GM23338 (cell line): ENCODE results near the gene TMEM179. TPM values are rescaled to one million over a fixed set of nuclear protein-coding genes. Genes with fewer than 3 reads are reported as not detected.

Source experiments
- ATAC-seq: fragments of 200-7000 bp; cut with Tn5 transposase; 3 replicates; pipeline ENCODE4 v1.9.1; 2020
- DNase-seq: peaks from one replicate; pipeline ENCODE4 v3.0.0-alpha.2; 2015; ENCODE audit warnings: low spot score
- H2AFZ ChIP-seq: fragments of 200-600 bp; sonication (generic); 2 replicates; pipeline ENCODE4 v1.8.0; 2016; ENCODE audit warnings: antibody characterized with exemption, mild to moderate bottlenecking, moderate library complexity
- H3F3A ChIP-seq: fragments of 200-600 bp; sonication (generic); replicated peaks from 2 replicates; pipeline ENCODE4 v1.8.0; 2017; ENCODE audit warnings: antibody characterized with exemption, mixed run types, low read depth
- H3K27ac ChIP-seq: fragments of 200-600 bp; sonication (generic); 2 replicates; pipeline ENCODE4 v1.6.1; 2016; ENCODE audit warnings: low read depth
- H3K27me3 ChIP-seq: fragments of 200-600 bp; sonication (generic); 2 replicates; pipeline ENCODE4 v1.8.0; 2016; ENCODE audit warnings: mild to moderate bottlenecking, mixed run types, moderate library complexity; ENCODE audit not compliant: insufficient read depth
- H3K36me3 ChIP-seq: fragments of 200-600 bp; sonication (generic); 2 replicates; pipeline ENCODE4 v1.8.0; 2016; ENCODE audit warnings: mild to moderate bottlenecking; ENCODE audit not compliant: insufficient read depth
- H3K4me1 ChIP-seq: fragments of 200-600 bp; sonication (generic); 2 replicates; pipeline ENCODE4 v1.8.0; 2016; ENCODE audit warnings: mild to moderate bottlenecking, moderate library complexity; ENCODE audit not compliant: insufficient read depth
- H3K4me2 ChIP-seq: fragments of 200-600 bp; sonication (generic); 2 replicates; pipeline ENCODE4 v1.7.1; 2017; ENCODE audit warnings: mixed run types
- H3K4me3 ChIP-seq: fragments of 200-600 bp; sonication (generic); 2 replicates; pipeline ENCODE4 v1.6.1; 2016; ENCODE audit warnings: mixed run types
- H3K79me2 ChIP-seq: fragments of 200-600 bp; sonication (generic); replicated peaks from 2 replicates; pipeline ENCODE4 v1.8.0; 2017; ENCODE audit warnings: mild to moderate bottlenecking; ENCODE audit not compliant: insufficient read depth
- H3K9me2 ChIP-seq: fragments of 200-600 bp; sonication (generic); 2 replicates; pipeline ENCODE4 v1.8.0; 2017; ENCODE audit not compliant: insufficient read depth
- H4K20me1 ChIP-seq: fragments of 200-600 bp; sonication (generic); replicated peaks from 2 replicates; pipeline ENCODE4 v1.8.0; 2017; ENCODE audit warnings: mild to moderate bottlenecking; ENCODE audit not compliant: insufficient read depth
- H3K27ac Mint-ChIP-seq: 2 replicates; pipeline ENCODE4 v1.8.0; 2020; ENCODE audit warnings: inconsistent platforms, mild to moderate bottlenecking, moderate library complexity, mixed read lengths
- H3K27me3 Mint-ChIP-seq: 3 replicates; pipeline ENCODE4 v1.8.0; 2022; ENCODE audit warnings: low read depth, mild to moderate bottlenecking, moderate library complexity, mixed read lengths, inconsistent platforms; ENCODE audit not compliant: insufficient read depth, poor library complexity
- H3K36me3 Mint-ChIP-seq: 3 replicates; pipeline ENCODE4 v1.8.0; 2021; ENCODE audit warnings: low read depth, mild to moderate bottlenecking, inconsistent platforms, moderate library complexity, mixed read lengths
- H3K4me1 Mint-ChIP-seq: 3 replicates; pipeline ENCODE4 v1.8.0; 2020; ENCODE audit warnings: mild to moderate bottlenecking, inconsistent platforms, mixed read lengths
- H3K4me3 Mint-ChIP-seq: 3 replicates; pipeline ENCODE4 v1.8.0; 2021; ENCODE audit warnings: moderate library complexity, mild to moderate bottlenecking, inconsistent platforms, mixed read lengths
- H3K9me3 Mint-ChIP-seq: 3 replicates; pipeline ENCODE4 v1.8.0; 2020; ENCODE audit warnings: moderate library complexity, mild to moderate bottlenecking, inconsistent platforms, mixed read lengths
- CREB1 ChIP-seq: fragments of 250-450 bp; sonication (Bioruptor Pico); IDR thresholded peaks from 2 replicates; pipeline ENCODE4 v1.5.0; 2020; ENCODE audit warnings: low read depth, mild to moderate bottlenecking, moderate library complexity
- EZH2 ChIP-seq: fragments of 200-600 bp; sonication (generic); IDR thresholded peaks from one replicate; pipeline ENCODE4 v1.8.0; 2017; ENCODE audit warnings: antibody characterized with exemption, mild to moderate bottlenecking, low read depth; ENCODE audit not compliant: unreplicated experiment
- EZH2phosphoT487 ChIP-seq: fragments of 200-600 bp; sonication (generic); IDR thresholded peaks from one replicate; pipeline ENCODE4 v1.8.1; 2018; ENCODE audit warnings: antibody characterized with exemption; ENCODE audit not compliant: unreplicated experiment
- JUNB ChIP-seq: IDR thresholded peaks from one replicate; pipeline ENCODE4 v1.6.1; 2016; ENCODE audit warnings: antibody characterized with exemption; ENCODE audit not compliant: unreplicated experiment
- NANOG ChIP-seq: IDR thresholded peaks from 2 replicates; pipeline ENCODE4 v1.6.1; 2016; ENCODE audit warnings: antibody characterized with exemption, borderline replicate concordance
- POLR2AphosphoS5 ChIP-seq: IDR thresholded peaks from 2 replicates; pipeline ENCODE4 v1.6.1; 2016; ENCODE audit warnings: antibody characterized with exemption, low read depth
- STAT1 ChIP-seq: IDR thresholded peaks from one replicate; pipeline ENCODE4 v1.6.1; 2016; ENCODE audit warnings: antibody characterized with exemption; ENCODE audit not compliant: unreplicated experiment
- ZNF114 ChIP-seq: fragments of 250-450 bp; sonication (Bioruptor Pico); IDR thresholded peaks from 2 replicates; pipeline ENCODE4 v1.5.0; 2020; ENCODE audit warnings: mild to moderate bottlenecking, moderate library complexity
- ZNF331 ChIP-seq: fragments of 250-450 bp; sonication (Bioruptor Pico); IDR thresholded peaks from 2 replicates; pipeline ENCODE4 v1.5.0; 2020; ENCODE audit warnings: low read depth, mild to moderate bottlenecking, moderate library complexity
- polyA plus RNA-seq: library from polyadenylated mRNA; unstranded; fragments of >200 nt; fragmentation: Nextera tagmentation; extraction: Ambion mirVana; gene quantifications from 2 replicates; pipeline ENCODE4 v1.2.1, GENCODE V29; 2016
- total RNA-seq: library from RNA; depleted of rRNA; stranded (reverse); fragments of >200 nt; shearing (Covaris generic); gene quantifications from 2 replicates; pipeline ENCODE4 v1.2.3, GENCODE V29; 2014
- TF ChIP-seq, protein P1 (sequence below), 2 experiments: fragments of 200-600 bp in 1 of 2; sonication (generic) in 1 of 2; conservative IDR thresholded peaks; 2 replicates each; pipeline versions ENCODE4 v1.5.1 to v1.6.1; 2016 to 2017; ENCODE audit warnings: antibody characterized with exemption in 2 of 2, low read depth in 2 of 2, mild to moderate bottlenecking in 2 of 2, moderate library complexity in 1 of 2
- TF ChIP-seq, protein P2 (sequence below): IDR thresholded peaks from one replicate; pipeline ENCODE4 v1.6.1; 2018; ENCODE audit warnings: antibody characterized with exemption; ENCODE audit not compliant: unreplicated experiment
- TF ChIP-seq, protein P3 (sequence below): fragments of 250-450 bp; sonication (Bioruptor Pico); IDR thresholded peaks from 2 replicates; pipeline ENCODE4 v1.5.0; 2020; ENCODE audit warnings: mild to moderate bottlenecking, moderate library complexity
- TF ChIP-seq, protein P4 (sequence below): IDR thresholded peaks from 2 replicates; pipeline ENCODE4 v1.6.1; 2016; ENCODE audit warnings: antibody characterized with exemption

The TMEM179 gene
- total and polyA plus RNA-seq, 2 experiments from 2014 or later: 1.0 to 4.8 TPM

DNA sequence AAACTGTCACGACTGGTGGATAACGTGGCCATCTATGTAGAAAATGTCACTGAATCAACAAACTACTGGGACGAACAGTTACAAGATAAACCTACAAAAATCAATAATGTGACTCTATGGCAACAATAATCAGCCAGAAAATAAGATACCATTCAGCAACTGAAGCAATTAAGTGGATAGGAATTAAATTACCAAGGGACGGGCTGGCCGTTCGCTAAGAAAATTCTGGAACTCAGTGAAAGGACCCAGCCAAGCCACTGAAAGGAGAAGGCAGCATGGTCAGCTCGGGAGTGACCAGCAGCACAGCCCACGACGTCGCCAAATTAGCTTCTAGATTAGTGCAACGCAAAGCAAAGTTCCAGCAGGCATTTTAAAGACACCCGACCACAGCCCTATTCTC lies 33.6 kb upstream of the TMEM179 start:
- Histone ChIP-seq H4K20me1 (no peaks in the 10 kb centered on the region), H3K27me3 (no peaks in the 10 kb centered on the region), H3K9me2 (no peaks in the 10 kb centered on the region), H3K4me3 (no peak overlapping the region), H3F3A (no peaks in the 10 kb centered on the region), H3K27ac (no peak overlapping the region), H3K79me2 (no peaks in the 10 kb centered on the region), H3K4me2 (no peak overlapping the region), H2AFZ (no peak overlapping the region), H3K36me3 (no peaks in the 10 kb centered on the region), H3K4me1 (no peaks in the 10 kb centered on the region)
- Mint-ChIP-seq H3K4me1 (no peaks in the 10 kb centered on the region), H3K27ac (no peak overlapping the region), H3K9me3 (no peaks in the 10 kb centered on the region; the same call in 2 of the 3 replicates), H3K36me3 (no peaks in the 10 kb centered on the region), H3K4me3 (no peak overlapping the region), H3K27me3 (peaks cover 5% of the 10 kb centered on the region)
- ATAC-seq (no peak), DNase-seq (no peak)
- TF ChIP-seq POLR2AphosphoS5 (no peak), EZH2phosphoT487 (no peak), STAT1 (no peak), JUNB (no peak), ZNF114 (CRISPR knock-in tag) (no peak), NANOG (no peak), EZH2 (no peak), ZNF331 (CRISPR knock-in tag) (no peak), CREB1 (CRISPR knock-in tag) (no peak)
- TF ChIP-seq, protein P1, sequence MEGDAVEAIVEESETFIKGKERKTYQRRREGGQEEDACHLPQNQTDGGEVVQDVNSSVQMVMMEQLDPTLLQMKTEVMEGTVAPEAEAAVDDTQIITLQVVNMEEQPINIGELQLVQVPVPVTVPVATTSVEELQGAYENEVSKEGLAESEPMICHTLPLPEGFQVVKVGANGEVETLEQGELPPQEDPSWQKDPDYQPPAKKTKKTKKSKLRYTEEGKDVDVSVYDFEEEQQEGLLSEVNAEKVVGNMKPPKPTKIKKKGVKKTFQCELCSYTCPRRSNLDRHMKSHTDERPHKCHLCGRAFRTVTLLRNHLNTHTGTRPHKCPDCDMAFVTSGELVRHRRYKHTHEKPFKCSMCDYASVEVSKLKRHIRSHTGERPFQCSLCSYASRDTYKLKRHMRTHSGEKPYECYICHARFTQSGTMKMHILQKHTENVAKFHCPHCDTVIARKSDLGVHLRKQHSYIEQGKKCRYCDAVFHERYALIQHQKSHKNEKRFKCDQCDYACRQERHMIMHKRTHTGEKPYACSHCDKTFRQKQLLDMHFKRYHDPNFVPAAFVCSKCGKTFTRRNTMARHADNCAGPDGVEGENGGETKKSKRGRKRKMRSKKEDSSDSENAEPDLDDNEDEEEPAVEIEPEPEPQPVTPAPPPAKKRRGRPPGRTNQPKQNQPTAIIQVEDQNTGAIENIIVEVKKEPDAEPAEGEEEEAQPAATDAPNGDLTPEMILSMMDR (conservative IDR thresholded peaks at IDR 0.05; ENCODE audit: low read depth in 2 of 2): no peak
- TF ChIP-seq, protein P2, sequence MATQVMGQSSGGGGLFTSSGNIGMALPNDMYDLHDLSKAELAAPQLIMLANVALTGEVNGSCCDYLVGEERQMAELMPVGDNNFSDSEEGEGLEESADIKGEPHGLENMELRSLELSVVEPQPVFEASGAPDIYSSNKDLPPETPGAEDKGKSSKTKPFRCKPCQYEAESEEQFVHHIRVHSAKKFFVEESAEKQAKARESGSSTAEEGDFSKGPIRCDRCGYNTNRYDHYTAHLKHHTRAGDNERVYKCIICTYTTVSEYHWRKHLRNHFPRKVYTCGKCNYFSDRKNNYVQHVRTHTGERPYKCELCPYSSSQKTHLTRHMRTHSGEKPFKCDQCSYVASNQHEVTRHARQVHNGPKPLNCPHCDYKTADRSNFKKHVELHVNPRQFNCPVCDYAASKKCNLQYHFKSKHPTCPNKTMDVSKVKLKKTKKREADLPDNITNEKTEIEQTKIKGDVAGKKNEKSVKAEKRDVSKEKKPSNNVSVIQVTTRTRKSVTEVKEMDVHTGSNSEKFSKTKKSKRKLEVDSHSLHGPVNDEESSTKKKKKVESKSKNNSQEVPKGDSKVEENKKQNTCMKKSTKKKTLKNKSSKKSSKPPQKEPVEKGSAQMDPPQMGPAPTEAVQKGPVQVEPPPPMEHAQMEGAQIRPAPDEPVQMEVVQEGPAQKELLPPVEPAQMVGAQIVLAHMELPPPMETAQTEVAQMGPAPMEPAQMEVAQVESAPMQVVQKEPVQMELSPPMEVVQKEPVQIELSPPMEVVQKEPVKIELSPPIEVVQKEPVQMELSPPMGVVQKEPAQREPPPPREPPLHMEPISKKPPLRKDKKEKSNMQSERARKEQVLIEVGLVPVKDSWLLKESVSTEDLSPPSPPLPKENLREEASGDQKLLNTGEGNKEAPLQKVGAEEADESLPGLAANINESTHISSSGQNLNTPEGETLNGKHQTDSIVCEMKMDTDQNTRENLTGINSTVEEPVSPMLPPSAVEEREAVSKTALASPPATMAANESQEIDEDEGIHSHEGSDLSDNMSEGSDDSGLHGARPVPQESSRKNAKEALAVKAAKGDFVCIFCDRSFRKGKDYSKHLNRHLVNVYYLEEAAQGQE: no peak
- TF ChIP-seq, protein P3, sequence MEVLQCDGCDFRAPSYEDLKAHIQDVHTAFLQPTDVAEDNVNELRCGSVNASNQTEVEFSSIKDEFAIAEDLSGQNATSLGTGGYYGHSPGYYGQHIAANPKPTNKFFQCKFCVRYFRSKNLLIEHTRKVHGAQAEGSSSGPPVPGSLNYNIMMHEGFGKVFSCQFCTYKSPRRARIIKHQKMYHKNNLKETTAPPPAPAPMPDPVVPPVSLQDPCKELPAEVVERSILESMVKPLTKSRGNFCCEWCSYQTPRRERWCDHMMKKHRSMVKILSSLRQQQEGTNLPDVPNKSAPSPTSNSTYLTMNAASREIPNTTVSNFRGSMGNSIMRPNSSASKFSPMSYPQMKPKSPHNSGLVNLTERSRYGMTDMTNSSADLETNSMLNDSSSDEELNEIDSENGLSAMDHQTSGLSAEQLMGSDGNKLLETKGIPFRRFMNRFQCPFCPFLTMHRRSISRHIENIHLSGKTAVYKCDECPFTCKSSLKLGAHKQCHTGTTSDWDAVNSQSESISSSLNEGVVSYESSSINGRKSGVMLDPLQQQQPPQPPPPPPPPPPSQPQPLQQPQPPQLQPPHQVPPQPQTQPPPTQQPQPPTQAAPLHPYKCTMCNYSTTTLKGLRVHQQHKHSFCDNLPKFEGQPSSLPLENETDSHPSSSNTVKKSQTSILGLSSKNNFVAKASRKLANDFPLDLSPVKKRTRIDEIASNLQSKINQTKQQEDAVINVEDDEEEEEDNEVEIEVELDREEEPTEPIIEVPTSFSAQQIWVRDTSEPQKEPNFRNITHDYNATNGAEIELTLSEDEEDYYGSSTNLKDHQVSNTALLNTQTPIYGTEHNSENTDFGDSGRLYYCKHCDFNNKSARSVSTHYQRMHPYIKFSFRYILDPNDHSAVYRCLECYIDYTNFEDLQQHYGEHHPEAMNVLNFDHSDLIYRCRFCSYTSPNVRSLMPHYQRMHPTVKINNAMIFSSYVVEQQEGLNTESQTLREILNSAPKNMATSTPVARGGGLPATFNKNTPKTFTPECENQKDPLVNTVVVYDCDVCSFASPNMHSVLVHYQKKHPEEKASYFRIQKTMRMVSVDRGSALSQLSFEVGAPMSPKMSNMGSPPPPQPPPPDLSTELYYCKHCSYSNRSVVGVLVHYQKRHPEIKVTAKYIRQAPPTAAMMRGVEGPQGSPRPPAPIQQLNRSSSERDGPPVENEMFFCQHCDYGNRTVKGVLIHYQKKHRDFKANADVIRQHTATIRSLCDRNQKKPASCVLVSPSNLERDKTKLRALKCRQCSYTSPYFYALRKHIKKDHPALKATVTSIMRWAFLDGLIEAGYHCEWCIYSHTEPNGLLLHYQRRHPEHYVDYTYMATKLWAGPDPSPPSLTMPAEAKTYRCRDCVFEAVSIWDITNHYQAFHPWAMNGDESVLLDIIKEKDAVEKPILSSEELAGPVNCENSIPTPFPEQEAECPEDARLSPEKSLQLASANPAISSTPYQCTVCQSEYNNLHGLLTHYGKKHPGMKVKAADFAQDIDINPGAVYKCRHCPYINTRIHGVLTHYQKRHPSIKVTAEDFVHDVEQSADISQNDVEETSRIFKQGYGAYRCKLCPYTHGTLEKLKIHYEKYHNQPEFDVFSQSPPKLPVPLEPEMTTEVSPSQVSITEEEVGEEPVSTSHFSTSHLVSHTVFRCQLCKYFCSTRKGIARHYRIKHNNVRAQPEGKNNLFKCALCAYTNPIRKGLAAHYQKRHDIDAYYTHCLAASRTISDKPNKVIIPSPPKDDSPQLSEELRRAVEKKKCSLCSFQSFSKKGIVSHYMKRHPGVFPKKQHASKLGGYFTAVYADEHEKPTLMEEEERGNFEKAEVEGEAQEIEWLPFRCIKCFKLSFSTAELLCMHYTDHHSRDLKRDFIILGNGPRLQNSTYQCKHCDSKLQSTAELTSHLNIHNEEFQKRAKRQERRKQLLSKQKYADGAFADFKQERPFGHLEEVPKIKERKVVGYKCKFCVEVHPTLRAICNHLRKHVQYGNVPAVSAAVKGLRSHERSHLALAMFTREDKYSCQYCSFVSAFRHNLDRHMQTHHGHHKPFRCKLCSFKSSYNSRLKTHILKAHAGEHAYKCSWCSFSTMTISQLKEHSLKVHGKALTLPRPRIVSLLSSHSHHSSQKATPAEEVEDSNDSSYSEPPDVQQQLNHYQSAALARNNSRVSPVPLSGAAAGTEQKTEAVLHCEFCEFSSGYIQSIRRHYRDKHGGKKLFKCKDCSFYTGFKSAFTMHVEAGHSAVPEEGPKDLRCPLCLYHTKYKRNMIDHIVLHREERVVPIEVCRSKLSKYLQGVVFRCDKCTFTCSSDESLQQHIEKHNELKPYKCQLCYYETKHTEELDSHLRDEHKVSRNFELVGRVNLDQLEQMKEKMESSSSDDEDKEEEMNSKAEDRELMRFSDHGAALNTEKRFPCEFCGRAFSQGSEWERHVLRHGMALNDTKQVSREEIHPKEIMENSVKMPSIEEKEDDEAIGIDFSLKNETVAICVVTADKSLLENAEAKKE: no peak
- TF ChIP-seq, protein P4, sequence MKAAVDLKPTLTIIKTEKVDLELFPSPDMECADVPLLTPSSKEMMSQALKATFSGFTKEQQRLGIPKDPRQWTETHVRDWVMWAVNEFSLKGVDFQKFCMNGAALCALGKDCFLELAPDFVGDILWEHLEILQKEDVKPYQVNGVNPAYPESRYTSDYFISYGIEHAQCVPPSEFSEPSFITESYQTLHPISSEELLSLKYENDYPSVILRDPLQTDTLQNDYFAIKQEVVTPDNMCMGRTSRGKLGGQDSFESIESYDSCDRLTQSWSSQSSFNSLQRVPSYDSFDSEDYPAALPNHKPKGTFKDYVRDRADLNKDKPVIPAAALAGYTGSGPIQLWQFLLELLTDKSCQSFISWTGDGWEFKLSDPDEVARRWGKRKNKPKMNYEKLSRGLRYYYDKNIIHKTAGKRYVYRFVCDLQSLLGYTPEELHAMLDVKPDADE: no peak
